Mesenchymal stem cell (in vitro differentiated cells and primary cell): ENCODE data around the gene MRPS27.
A peak's percentile ranks its signal among the peaks of the same experiment; 100 is the strongest.

Source experiments
- DNase-seq: peaks from one replicate; pipeline ENCODE4 v3.0.0-alpha.2; 2013
- H2AFZ ChIP-seq: one replicate; pipeline ENCODE4 v1.6.1; 2013; ENCODE audit warnings: low read depth, mild to moderate bottlenecking, control low read depth, inconsistent platforms, low read length, moderate library complexity
- H2AK5ac ChIP-seq: 2 replicates; pipeline ENCODE4 v1.6.1; 2013; ENCODE audit warnings: low read length, moderate library complexity, mild to moderate bottlenecking, inconsistent platforms; ENCODE audit not compliant: severe bottlenecking
- H2BK120ac ChIP-seq: one replicate; pipeline ENCODE4 v1.6.1; 2013; ENCODE audit warnings: low read depth, mild to moderate bottlenecking, inconsistent platforms, low read length, moderate library complexity
- H2BK12ac ChIP-seq, 2 experiments: one replicate each; pipeline ENCODE4 v1.6.1; 2013; ENCODE audit warnings: inconsistent platforms in 2 of 2, low read length in 2 of 2, mild to moderate bottlenecking in 2 of 2, moderate library complexity in 2 of 2, control low read depth in 1 of 2
- H2BK15ac ChIP-seq: one replicate; pipeline ENCODE4 v1.6.1; 2013; ENCODE audit warnings: mild to moderate bottlenecking, low read depth, inconsistent platforms; ENCODE audit not compliant: poor library complexity, severe bottlenecking
- H2BK5ac ChIP-seq: 2 replicates; pipeline ENCODE4 v1.6.1; 2013; ENCODE audit warnings: low read depth, mild to moderate bottlenecking, low read length, control low read depth, inconsistent platforms; ENCODE audit not compliant: poor library complexity, severe bottlenecking
- H3K14ac ChIP-seq, 2 experiments: one replicate each; pipeline ENCODE4 v1.6.1; 2013; ENCODE audit warnings: inconsistent platforms in 2 of 2, low read length in 2 of 2, control low read depth in 1 of 2, mild to moderate bottlenecking in 1 of 2, moderate library complexity in 1 of 2
- H3K18ac ChIP-seq, 2 experiments: one replicate each; pipeline ENCODE4 v1.6.1; 2013; ENCODE audit warnings: inconsistent platforms in 2 of 2, low read length in 2 of 2, control low read depth in 1 of 2, low read depth in 1 of 2, mild to moderate bottlenecking in 1 of 2
- H3K23ac ChIP-seq, 2 experiments: one replicate each; pipeline ENCODE4 v1.6.1; 2013; ENCODE audit warnings: inconsistent platforms in 2 of 2, low read length in 2 of 2, mild to moderate bottlenecking in 2 of 2, moderate library complexity in 2 of 2, control low read depth in 1 of 2
- H3K27ac ChIP-seq: 2 replicates; pipeline ENCODE4 v1.5.1; 2013; ENCODE audit warnings: mild to moderate bottlenecking, moderate library complexity, low read length, control low read depth, inconsistent platforms; ENCODE audit not compliant: poor library complexity, severe bottlenecking
- H3K27me3 ChIP-seq, 2 experiments: 2 replicates each; pipeline versions ENCODE4 v1.6.1 to v1.7.0; 2013; ENCODE audit warnings: low read length in 2 of 2, mild to moderate bottlenecking in 2 of 2, moderate library complexity in 2 of 2, control low read depth in 1 of 2, inconsistent platforms in 1 of 2; ENCODE audit not compliant: control insufficient read depth in 1 of 2, insufficient read depth in 1 of 2
- H3K36me3 ChIP-seq, 2 experiments: 2 replicates each; pipeline versions ENCODE4 v1.6.1 to v1.7.0; 2013; ENCODE audit warnings: low read length in 2 of 2, control low read depth in 1 of 2, inconsistent platforms in 1 of 2, low read depth in 1 of 2, mild to moderate bottlenecking in 1 of 2; ENCODE audit not compliant: insufficient read depth in 2 of 2, control insufficient read depth in 1 of 2
- H3K4ac ChIP-seq, 2 experiments: one replicate each; pipeline ENCODE4 v1.6.1; 2013; ENCODE audit warnings: inconsistent platforms in 2 of 2, low read length in 2 of 2, mild to moderate bottlenecking in 2 of 2, moderate library complexity in 2 of 2, control low read depth in 1 of 2, low read depth in 1 of 2
- H3K4me1 ChIP-seq: 2 replicates; pipeline ENCODE4 v1.6.1; 2013; ENCODE audit warnings: low read depth, low read length, control low read depth; ENCODE audit not compliant: control insufficient read depth, insufficient read depth
- H3K4me2 ChIP-seq: 2 replicates; pipeline ENCODE4 v1.6.1; 2013; ENCODE audit warnings: low read length, mild to moderate bottlenecking, inconsistent platforms; ENCODE audit not compliant: poor library complexity, severe bottlenecking
- H3K4me3 ChIP-seq, 2 experiments: 2 replicates each; pipeline versions ENCODE4 v1.5.1 to v1.7.0; 2013; ENCODE audit warnings: low read length in 2 of 2, mild to moderate bottlenecking in 2 of 2, control low read depth in 1 of 2, low read depth in 1 of 2; ENCODE audit not compliant: insufficient read depth in 1 of 2
- H3K79me1 ChIP-seq: replicated peaks from 2 replicates; pipeline ENCODE4 v1.6.1; 2013; ENCODE audit warnings: mild to moderate bottlenecking, control low read depth, low read length, inconsistent platforms; ENCODE audit not compliant: poor library complexity, severe bottlenecking
- H3K9ac ChIP-seq: 2 replicates; pipeline ENCODE4 v1.7.0; 2013; ENCODE audit warnings: mild to moderate bottlenecking, low read length, moderate library complexity
- H3K9me3 ChIP-seq: 2 replicates; pipeline ENCODE4 v1.7.0; 2013; ENCODE audit warnings: mild to moderate bottlenecking, low read length; ENCODE audit not compliant: control insufficient read depth
- H4K8ac ChIP-seq: one replicate; pipeline ENCODE4 v1.6.1; 2013; ENCODE audit warnings: inconsistent platforms, mild to moderate bottlenecking, low read length, moderate library complexity
- H4K91ac ChIP-seq: one replicate; pipeline ENCODE4 v1.6.1; 2013; ENCODE audit warnings: mild to moderate bottlenecking, low read length, inconsistent platforms
- WGBS: methylation state at CpG from one replicate; pipeline ENCODE4 v1.1.7; 2013; ENCODE audit warnings: mixed read lengths; 5-methylcytosine and 5-hydroxymethylcytosine counted together

Gene MRPS27

DNA sequence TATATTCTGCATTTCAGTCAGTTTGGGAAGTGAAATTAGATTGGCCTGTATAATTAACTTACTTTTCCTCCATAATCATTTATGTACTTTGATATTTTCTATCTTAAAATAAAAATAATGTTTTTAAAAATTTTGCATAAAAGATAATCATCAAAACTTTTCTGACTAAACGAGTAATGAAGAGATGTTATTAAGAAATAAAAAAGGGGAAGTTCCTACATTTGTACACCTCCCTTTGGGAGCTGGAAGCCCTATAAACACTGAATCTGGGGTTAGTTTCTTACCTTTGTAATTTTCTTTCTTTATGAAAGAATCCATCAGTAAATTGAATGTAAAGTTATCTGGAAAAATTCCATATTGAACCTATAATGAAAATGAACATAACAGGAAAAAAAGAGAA is 86.2 kb downstream of the MRPS27 start:
- Histone ChIP-seq H3K27ac (no peak overlapping the region), H3K14ac (no peak overlapping the region), H3K4ac (no peak overlapping the region), H3K27me3 (no peaks in the 10 kb centered on the region), H3K9me3 (no peaks in the 10 kb centered on the region), H3K4me2 (no peak overlapping the region), H3K18ac (no peak overlapping the region), H2BK120ac (no peak overlapping the region), H2BK5ac (no peak overlapping the region), H4K8ac (no peak overlapping the region), H3K23ac (no peak overlapping the region), H3K36me3 (peaks cover 3 to 62% of the 10 kb centered on the region in 2 experiments), H3K79me1 (peaks cover 7% of the 10 kb centered on the region), H3K4me1 (no peaks in the 10 kb centered on the region), H3K9ac (no peak overlapping the region), H4K91ac (no peak overlapping the region), H2BK15ac (no peak overlapping the region), H2AK5ac (no peak overlapping the region), H3K4me3 (no peak overlapping the region), H2AFZ (no peak overlapping the region), H2BK12ac (no peak overlapping the region)
- WGBS = 100% methylated on average over 1 of the region's 1 CpG
- no peak for DNase-seq

DNA sequence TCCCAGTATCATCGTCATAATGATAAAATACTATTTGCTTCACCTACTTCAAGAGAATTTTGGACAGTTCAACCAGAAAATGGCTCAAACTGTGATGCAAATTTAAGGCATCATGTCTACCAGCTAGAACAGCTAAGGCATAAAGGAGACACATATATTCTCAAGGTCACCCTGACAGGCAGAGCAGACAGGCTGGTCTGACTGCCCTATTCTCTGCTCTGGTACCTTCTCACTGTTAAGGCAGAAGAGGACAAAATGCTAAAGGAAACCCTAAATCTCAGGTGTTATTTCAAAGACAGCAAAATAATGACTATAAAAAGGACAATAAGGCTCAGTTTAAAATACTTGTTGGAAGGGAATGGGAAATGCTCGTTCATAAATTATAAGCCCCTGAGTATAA is 87.2 kb downstream of the MRPS27 start:
- no peaks in the 10 kb centered on the region for H3K9me3 ChIP-seq
- no peak overlapping the region for H4K8ac ChIP-seq
- H3K4me1 ChIP-seq = no peaks in the 10 kb centered on the region
- peak overlapping the region in 1 of 2 experiments; percentile 10 for H2BK12ac ChIP-seq
- H3K18ac ChIP-seq = no peak overlapping the region
- peaks cover 4 to 69% of the 10 kb centered on the region in 2 experiments for H3K36me3 ChIP-seq
- no peak overlapping the region for H3K9ac ChIP-seq
- no peak overlapping the region for H2BK120ac ChIP-seq
- WGBS = 100% methylated on average over 1 of the region's 2 CpGs
- no peak overlapping the region for H3K27ac ChIP-seq
- DNase-seq = no peak
- no peak overlapping the region for H3K23ac ChIP-seq
- no peak overlapping the region for H3K14ac ChIP-seq
- H2AFZ ChIP-seq = no peak overlapping the region
- H3K79me1 ChIP-seq = peaks cover 5% of the 10 kb centered on the region
- no peak overlapping the region for H2BK15ac ChIP-seq
- H3K4me2 ChIP-seq = no peak overlapping the region
- H2BK5ac ChIP-seq = no peak overlapping the region
- no peak overlapping the region for H3K4me3 ChIP-seq
- H2AK5ac ChIP-seq = no peak overlapping the region
- H4K91ac ChIP-seq = no peak overlapping the region
- H3K27me3 ChIP-seq = no peaks in the 10 kb centered on the region
- H3K4ac ChIP-seq = no peak overlapping the region

DNA sequence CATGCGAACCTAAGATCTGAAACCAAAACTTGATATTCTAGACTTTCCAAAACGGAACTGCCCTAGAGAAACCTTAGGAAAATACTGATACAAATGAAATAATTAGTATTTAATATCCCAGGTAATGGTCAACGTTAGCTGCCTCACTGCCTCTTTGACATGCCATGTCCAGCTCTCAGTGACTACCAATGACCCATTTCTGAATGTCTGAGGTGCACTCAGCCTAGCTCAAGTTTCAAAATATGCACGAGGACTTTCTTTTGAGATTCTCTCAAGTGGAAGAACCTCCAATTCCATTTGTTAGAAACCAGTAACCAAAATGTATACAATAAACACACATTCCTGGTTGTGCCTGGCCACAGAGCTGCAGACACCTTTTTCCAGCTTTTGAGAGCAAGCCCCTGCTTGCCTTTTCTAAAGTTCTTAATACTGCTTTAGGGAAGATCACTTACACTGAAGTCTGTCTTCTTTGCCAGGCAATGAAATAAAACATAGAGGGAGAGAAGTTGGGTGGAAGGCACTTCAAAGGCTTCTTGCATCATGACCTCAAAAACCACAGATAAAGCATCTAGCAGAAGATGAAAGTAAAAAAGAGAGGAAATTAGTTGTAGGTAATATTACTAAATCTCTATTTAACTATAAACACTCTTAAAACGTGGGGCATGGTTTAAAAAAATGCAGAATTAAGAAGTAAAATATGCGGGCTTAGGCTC is 87.9 kb downstream of the MRPS27 start:
- Histone ChIP-seq H3K14ac (no peak overlapping the region), H3K27me3 (no peaks in the 10 kb centered on the region), H3K27ac (no peak overlapping the region), H2BK5ac (no peak overlapping the region), H3K4ac (no peak overlapping the region), H3K79me1 (peaks cover 5% of the 10 kb centered on the region), H3K9ac (no peak overlapping the region), H2AK5ac (no peak overlapping the region), H4K91ac (no peak overlapping the region), H3K23ac (no peak overlapping the region), H4K8ac (no peak overlapping the region), H2AFZ (no peak overlapping the region), H3K4me2 (no peak overlapping the region), H2BK15ac (no peak overlapping the region), H3K4me3 (no peak overlapping the region), H3K4me1 (no peaks in the 10 kb centered on the region), H3K36me3 (peaks cover 4 to 69% of the 10 kb centered on the region in 2 experiments), H2BK12ac (no peak overlapping the region), H3K18ac (no peak overlapping the region), H3K9me3 (no peaks in the 10 kb centered on the region), H2BK120ac (no peak overlapping the region)
- peak; percentile 36 for DNase-seq
- 90% methylated on average over 3 of the region's 6 CpGs for WGBS

DNA sequence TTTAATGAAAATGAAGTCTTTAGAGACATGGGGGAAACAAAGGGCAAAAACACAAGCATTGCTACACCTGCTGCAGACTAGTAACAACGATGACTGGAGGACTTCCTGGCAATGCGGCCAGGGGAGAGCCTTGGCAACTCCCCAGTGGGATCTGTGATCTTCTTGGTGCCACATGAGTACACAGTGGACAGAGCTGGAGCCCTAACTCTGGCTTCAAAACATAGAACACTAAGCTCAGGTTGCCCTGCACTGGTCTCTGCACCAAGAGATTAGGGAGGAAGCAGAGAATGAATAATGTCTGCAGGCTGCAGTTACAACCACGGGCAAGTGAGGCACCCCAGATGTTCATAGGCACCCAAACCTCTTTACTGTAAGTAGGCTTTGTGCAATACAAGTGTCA is 91.1 kb downstream of the MRPS27 start:
- H3K9me3 ChIP-seq = no peaks in the 10 kb centered on the region
- no peak overlapping the region for H3K27ac ChIP-seq
- H4K8ac ChIP-seq = no peak overlapping the region
- H3K9ac ChIP-seq = no peak overlapping the region
- WGBS = 100% methylated on average over 3 of the region's 3 CpGs
- no peak overlapping the region for H2AFZ ChIP-seq
- no peak overlapping the region for H4K91ac ChIP-seq
- no peak overlapping the region for H3K14ac ChIP-seq
- H3K23ac ChIP-seq = no peak overlapping the region
- no peak overlapping the region for H3K4me2 ChIP-seq
- no peak for DNase-seq
- H3K18ac ChIP-seq = no peak overlapping the region
- H2BK120ac ChIP-seq = no peak overlapping the region
- H3K4me3 ChIP-seq = no peak overlapping the region
- H3K27me3 ChIP-seq = no peaks in the 10 kb centered on the region
- no peak overlapping the region for H2BK5ac ChIP-seq
- no peak overlapping the region for H2BK15ac ChIP-seq
- no peak overlapping the region for H2BK12ac ChIP-seq
- H3K36me3 ChIP-seq = peaks cover 11 to 89% of the 10 kb centered on the region in 2 experiments
- H3K4ac ChIP-seq = no peak overlapping the region
- peaks cover 10% of the 10 kb centered on the region for H3K79me1 ChIP-seq
- H2AK5ac ChIP-seq = no peak overlapping the region
- H3K4me1 ChIP-seq = peaks cover 2% of the 10 kb centered on the region
